NCI-H748 treated with DMSO at 0.1 percent for 48 hours (cell line): Measurements from ENCODE around the gene RNF150.

Experiments used
- DNase-seq: peaks from one replicate; lab custom pipeline; 2025; lab: John Stamatoyannopoulos, UW

RNF150 gene

GRCh38 chr4:141131723-141132071, 1.6 kb downstream of the RNF150 start:
- no peak for DNase-seq

DNA sequence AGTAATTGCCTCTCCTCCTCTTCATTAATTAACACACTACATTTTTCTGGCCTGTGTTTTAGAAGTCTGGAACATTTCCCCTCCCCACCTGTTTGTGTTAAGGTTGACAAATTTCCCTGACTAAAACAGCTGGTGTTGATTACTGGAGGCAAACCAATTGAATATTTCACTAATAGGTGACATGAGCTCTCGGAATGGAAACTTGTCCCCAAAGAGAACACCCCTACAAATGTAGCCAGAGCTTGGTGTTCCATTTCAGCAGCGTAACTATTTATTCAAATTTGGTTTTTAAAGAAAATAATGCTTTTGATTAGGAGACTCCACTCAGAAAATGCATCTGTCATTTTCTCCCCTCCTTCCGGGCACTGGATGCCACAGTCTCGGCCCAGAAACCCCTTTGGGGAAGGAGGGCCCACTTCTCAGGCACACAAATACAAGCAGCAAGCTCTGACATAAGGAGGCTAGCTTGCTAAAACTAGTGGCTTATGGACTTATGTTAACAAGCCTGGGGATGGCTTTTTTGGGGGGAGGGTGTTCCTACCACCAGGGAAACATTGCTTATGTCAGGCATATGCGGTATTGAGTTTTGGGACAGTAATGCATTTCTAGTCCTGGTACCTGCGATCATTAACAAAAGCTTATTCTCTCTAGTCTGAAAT, 2.2 kb downstream of the RNF150 start:
- no peak for DNase-seq

GRCh38 chr4:141127884-141128283, 5.4 kb downstream of the RNF150 start:
- DNase-seq: no peak

- no peak for DNase-seq
Observed at GRCh38 chr4:141126769-141127168, 6.5 kb downstream of the RNF150 start.

GRCh38 chr4:141124224-141124623, 9.0 kb downstream of the RNF150 start:
- DNase-seq: no peak

- DNase-seq: no peak
Observed at GRCh38 chr4:141121768-141122454, 11.4 kb downstream of the RNF150 start.

GRCh38 chr4:141121101-141121500, 12.2 kb downstream of the RNF150 start:
- no peak for DNase-seq

GRCh38 chr4:141120036-141120593, 13.2 kb downstream of the RNF150 start:
- no peak for DNase-seq

DNA sequence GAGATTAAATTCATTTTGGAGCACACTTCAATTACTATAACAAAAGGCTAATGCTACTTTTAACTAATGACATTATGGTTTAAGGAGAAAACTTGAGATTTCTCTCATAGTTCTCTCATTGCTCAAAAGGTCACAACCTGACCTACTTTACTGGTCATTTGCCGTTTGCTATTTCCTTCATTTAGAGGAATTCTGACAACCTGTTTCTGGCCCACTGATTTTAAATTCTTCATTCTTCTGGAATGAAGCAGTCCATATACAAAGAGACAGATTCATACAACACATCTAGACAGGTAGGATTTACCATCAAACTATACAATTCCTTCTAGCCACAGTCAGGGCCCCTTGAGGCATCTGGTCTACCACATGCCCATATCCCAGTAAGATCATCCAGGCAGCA, 14.2 kb downstream of the RNF150 start:
- DNase-seq: no peak

GRCh38 chr4:141118381-141118780, 14.9 kb downstream of the RNF150 start:
- no peak for DNase-seq

DNA sequence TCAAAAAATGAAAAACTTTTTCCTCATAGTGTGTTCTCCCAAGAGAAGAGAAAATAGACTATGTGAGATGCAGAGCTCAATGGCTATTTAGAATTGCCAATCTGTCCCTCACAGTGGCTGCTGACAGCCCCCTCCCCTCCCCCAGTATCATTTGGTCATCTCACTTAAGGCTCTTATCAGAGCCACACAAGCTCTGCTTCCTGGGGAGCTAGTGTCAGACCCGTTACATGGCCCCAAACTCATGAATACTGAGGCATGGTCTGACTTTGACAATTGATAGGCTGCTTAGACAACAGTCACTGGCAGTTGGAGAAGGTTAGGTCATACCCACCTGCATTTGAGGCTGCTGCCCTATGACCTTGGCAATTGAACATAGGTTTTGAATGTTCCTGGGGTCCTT, 15.3 kb downstream of the RNF150 start:
- no peak for DNase-seq

DNA sequence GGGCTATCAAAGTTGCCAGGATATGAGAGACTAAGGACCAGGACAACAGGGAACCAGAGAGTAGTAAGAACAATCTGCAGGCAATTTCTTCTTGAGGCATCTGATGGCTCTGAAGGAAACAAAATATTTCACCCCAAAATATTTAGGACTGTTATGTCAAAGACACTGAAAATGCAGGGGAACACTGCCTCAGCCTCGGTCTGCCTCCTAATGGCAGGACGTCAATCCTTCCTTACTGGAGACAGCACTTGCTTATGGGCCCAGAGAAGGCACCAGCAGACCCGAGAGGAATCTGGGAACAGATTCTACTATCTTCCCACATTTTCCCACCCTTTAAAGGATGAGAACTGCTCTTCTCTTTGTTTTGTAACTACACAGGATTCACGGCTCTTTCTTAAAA, 23.3 kb downstream of the RNF150 start:
- no peak for DNase-seq

DNA sequence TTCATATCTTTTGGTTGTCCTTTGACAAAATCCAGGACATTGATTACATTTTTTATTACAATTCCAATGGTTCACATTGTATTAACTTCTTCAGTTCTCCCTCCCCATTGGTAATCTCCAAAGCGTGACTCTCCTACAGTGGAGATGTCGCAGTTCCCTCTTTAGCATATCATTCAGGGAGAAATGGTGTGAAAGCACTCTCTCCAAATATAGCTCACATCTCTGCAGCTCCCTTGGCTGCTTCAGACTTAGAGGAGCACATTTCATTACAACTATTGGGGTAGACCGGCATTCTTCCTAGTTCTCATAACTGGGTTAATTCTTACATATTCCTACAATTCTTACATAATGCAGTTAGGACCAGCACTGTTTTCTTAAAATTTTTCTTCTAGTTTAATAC, 25.3 kb downstream of the RNF150 start:
- no peak for DNase-seq

DNA sequence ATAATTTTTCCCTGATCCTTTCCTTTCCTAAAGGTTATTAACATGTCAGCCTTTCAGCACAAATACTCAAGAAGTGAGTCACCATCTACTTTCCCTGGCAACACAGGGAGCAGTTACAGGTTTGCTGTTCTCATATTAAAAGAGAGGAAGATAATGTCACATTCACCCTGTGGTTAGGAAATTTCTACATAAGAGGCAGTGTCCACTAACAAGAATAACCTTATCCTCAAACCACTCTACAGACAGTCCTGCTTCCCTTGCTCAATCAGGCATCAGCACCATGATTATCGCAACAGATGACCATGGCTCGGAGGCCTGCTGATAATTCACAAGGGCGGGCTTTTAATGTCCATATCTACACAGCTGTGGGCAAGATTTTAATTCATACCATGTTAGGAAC, 30.9 kb downstream of the RNF150 start:
- DNase-seq: no peak

- no peak for DNase-seq
Observed at GRCh38 chr4:141101511-141101910, 31.8 kb downstream of the RNF150 start.

DNA sequence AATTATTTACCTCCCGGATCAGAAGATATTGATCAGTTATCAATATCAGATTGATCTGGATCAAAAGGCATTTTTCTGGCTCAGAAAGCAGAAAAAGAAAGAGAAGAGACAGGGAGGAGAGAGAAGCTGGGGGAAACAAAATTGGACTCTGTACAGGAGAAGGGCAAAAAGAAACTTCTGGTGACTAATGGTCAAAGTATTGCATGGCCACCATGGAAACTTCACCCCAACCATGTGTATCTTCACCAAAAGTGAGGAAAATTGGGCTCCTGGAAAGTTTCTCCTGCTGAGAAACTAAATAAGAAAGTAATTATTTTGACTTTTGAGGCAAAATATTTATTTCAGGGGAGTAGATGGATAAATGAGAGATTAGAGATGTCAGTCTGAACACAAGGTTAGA, 33.9 kb downstream of the RNF150 start:
- DNase-seq: no peak

DNA sequence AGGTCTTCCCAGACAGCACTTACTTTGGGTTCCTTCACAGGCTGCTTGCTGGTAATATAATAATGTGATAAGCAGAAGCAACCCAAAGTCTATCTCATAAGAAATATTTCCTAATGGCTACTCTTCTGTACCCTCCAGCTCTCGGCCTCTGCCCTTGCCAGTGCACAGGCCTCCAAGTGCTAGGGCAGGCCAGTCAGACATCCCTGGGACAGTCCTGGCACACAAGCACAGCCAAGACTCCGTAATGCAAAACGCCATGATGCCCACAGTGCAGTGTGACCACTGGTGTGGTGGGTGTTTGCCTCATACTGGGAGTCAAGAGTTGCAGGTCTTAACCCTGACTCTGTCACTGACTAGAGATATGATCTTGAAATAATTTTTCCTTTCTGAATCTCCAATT, 35.1 kb downstream of the RNF150 start:
- DNase-seq: no peak

DNA sequence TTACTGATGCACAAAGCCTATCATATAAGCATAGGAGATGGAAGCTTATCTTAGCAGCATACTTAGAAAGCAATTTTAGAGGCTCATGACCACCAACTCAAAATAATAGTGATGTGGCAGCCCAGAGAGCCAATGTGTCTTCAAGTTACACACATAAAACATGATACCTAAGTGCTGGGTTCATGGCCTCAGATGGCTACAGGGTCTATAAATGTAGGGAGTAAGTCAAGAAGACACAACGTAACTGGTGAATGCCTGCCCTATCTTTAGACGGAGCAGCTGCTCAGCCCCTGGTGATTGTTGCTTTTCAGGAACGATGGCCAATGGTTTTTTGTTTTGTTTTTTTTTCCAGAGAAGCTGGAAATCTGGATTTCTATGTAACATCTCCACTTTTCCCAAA, 42.8 kb downstream of the RNF150 start:
- DNase-seq: no peak

DNA sequence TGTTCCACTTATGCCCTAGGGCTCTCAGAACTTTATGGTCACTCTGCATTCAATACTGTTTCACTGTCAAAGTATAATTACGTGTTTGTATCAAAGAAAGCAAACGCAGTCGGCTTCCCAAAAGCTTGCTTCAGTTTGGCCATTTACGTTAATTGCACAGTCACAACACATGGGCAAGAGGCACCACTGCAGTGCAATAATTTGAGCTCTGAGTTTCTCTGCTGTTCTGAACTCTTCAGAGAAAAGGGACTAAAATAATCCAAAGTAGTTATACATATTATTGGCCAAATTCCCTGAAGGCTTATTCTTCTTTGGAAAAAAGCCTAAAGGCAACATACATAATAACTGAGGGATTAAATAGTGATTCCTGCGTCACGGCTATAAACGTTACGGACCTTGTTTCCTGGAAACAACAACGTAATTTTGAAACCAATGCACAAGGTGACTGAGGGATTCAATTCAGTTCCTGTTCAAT, 51.3 kb downstream of the RNF150 start:
- peak; percentile 14 for DNase-seq

- DNase-seq: no peak
Observed at GRCh38 chr4:141080668-141081067, 52.6 kb downstream of the RNF150 start.

GRCh38 chr4:141079393-141079930, 53.8 kb downstream of the RNF150 start:
- DNase-seq: no peak

GRCh38 chr4:141078871-141079270, 54.4 kb downstream of the RNF150 start:
- no peak for DNase-seq

GRCh38 chr4:141077611-141078225, 55.6 kb downstream of the RNF150 start:
- DNase-seq: no peak
